Liver (tissue), 3 donors: ENCODE data around the gene EXOC2.

Source experiments
- EGR1 ChIP-seq, 2 donors: IDR thresholded peaks; 2 replicates each; pipeline ENCODE4 v1.6.1; 2016 to 2018; ENCODE audit warnings: antibody characterized with exemption in 2 of 2, low read depth in 2 of 2
- JUND ChIP-seq, 2 donors: IDR thresholded peaks; 2 replicates each; pipeline ENCODE4 v1.6.1; 2016; ENCODE audit warnings: antibody characterized with exemption in 2 of 2
- RAD21 ChIP-seq, 2 donors: IDR thresholded peaks; 2 replicates each; pipeline ENCODE4 v1.6.1; 2016; ENCODE audit warnings: antibody characterized with exemption in 2 of 2, mild to moderate bottlenecking in 2 of 2
- RXRA ChIP-seq, 2 donors: IDR thresholded peaks; 2 replicates each; pipeline ENCODE4 v1.6.1; 2017 to 2018; ENCODE audit warnings: antibody characterized with exemption in 2 of 2, mild to moderate bottlenecking in 1 of 2
- SP1 ChIP-seq: IDR thresholded peaks from 2 replicates; pipeline ENCODE4 v1.6.1; 2018; ENCODE audit warnings: antibody characterized with exemption, mild to moderate bottlenecking
- TAF1 ChIP-seq: conservative IDR thresholded peaks from 2 replicates; pipeline ENCODE4 v1.6.1; 2016; ENCODE audit warnings: antibody characterized with exemption, mild to moderate bottlenecking
- YY1 ChIP-seq: IDR thresholded peaks from 2 replicates; pipeline ENCODE4 v1.6.1; 2016; ENCODE audit warnings: antibody characterized with exemption, mild to moderate bottlenecking
- TF ChIP-seq, protein P1 (sequence below): fragments of 150-350 bp; IDR thresholded peaks from 2 replicates; pipeline ENCODE4 v1.5.1; 2017; ENCODE audit warnings: improper control_type of control experiment, low read depth, low read length; ENCODE audit not compliant: missing input control
- TF ChIP-seq, protein P2 (sequence below): IDR thresholded peaks from 2 replicates; pipeline ENCODE4 v1.6.1; 2016; ENCODE audit warnings: antibody characterized with exemption, mild to moderate bottlenecking
- TF ChIP-seq, protein P3 (sequence below): IDR thresholded peaks from 2 replicates; pipeline ENCODE4 v1.6.1; 2016; ENCODE audit warnings: antibody characterized with exemption
- TF ChIP-seq, protein P4 (sequence below): IDR thresholded peaks from 2 replicates; pipeline ENCODE4 v1.6.1; 2016; ENCODE audit warnings: antibody characterized with exemption
- donor health status: healthy.
- donor health status: healthy.

DNA sequence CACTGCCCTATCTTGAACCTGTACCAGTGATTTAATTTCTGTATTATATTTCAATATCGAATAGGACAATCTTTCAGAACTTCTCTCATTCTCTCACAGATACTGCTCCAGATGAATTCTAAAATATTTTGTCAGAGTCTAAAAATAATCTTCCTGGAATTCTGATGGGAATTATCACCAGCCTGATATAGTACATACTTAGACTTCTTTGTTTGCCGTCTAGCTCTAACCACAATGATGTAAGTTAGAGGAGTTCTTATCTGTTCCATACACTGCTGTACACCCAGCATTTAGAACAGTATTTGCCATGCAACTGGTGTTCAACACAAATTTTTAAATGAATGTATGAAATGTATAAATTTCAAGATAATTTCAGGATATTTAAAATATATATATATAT lies 34.7 kb downstream of the EXOC2 start:
- TF ChIP-seq, protein P1, sequence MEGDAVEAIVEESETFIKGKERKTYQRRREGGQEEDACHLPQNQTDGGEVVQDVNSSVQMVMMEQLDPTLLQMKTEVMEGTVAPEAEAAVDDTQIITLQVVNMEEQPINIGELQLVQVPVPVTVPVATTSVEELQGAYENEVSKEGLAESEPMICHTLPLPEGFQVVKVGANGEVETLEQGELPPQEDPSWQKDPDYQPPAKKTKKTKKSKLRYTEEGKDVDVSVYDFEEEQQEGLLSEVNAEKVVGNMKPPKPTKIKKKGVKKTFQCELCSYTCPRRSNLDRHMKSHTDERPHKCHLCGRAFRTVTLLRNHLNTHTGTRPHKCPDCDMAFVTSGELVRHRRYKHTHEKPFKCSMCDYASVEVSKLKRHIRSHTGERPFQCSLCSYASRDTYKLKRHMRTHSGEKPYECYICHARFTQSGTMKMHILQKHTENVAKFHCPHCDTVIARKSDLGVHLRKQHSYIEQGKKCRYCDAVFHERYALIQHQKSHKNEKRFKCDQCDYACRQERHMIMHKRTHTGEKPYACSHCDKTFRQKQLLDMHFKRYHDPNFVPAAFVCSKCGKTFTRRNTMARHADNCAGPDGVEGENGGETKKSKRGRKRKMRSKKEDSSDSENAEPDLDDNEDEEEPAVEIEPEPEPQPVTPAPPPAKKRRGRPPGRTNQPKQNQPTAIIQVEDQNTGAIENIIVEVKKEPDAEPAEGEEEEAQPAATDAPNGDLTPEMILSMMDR: no peak
- TF ChIP-seq, protein P2, sequence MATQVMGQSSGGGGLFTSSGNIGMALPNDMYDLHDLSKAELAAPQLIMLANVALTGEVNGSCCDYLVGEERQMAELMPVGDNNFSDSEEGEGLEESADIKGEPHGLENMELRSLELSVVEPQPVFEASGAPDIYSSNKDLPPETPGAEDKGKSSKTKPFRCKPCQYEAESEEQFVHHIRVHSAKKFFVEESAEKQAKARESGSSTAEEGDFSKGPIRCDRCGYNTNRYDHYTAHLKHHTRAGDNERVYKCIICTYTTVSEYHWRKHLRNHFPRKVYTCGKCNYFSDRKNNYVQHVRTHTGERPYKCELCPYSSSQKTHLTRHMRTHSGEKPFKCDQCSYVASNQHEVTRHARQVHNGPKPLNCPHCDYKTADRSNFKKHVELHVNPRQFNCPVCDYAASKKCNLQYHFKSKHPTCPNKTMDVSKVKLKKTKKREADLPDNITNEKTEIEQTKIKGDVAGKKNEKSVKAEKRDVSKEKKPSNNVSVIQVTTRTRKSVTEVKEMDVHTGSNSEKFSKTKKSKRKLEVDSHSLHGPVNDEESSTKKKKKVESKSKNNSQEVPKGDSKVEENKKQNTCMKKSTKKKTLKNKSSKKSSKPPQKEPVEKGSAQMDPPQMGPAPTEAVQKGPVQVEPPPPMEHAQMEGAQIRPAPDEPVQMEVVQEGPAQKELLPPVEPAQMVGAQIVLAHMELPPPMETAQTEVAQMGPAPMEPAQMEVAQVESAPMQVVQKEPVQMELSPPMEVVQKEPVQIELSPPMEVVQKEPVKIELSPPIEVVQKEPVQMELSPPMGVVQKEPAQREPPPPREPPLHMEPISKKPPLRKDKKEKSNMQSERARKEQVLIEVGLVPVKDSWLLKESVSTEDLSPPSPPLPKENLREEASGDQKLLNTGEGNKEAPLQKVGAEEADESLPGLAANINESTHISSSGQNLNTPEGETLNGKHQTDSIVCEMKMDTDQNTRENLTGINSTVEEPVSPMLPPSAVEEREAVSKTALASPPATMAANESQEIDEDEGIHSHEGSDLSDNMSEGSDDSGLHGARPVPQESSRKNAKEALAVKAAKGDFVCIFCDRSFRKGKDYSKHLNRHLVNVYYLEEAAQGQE: no peak
- TF ChIP-seq, protein P3, sequence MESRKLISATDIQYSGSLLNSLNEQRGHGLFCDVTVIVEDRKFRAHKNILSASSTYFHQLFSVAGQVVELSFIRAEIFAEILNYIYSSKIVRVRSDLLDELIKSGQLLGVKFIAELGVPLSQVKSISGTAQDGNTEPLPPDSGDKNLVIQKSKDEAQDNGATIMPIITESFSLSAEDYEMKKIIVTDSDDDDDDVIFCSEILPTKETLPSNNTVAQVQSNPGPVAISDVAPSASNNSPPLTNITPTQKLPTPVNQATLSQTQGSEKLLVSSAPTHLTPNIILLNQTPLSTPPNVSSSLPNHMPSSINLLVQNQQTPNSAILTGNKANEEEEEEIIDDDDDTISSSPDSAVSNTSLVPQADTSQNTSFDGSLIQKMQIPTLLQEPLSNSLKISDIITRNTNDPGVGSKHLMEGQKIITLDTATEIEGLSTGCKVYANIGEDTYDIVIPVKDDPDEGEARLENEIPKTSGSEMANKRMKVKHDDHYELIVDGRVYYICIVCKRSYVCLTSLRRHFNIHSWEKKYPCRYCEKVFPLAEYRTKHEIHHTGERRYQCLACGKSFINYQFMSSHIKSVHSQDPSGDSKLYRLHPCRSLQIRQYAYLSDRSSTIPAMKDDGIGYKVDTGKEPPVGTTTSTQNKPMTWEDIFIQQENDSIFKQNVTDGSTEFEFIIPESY: no peak
- no peak for TF ChIP-seq TAF1
- no peak for TF ChIP-seq JUND (IDR thresholded peaks at IDR 0.05)
- TF ChIP-seq, protein P4, sequence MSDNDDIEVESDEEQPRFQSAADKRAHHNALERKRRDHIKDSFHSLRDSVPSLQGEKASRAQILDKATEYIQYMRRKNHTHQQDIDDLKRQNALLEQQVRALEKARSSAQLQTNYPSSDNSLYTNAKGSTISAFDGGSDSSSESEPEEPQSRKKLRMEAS: no peak
- no peak for TF ChIP-seq SP1
- no peak for TF ChIP-seq RAD21 (IDR thresholded peaks at IDR 0.05)
- TF ChIP-seq EGR1 (IDR thresholded peaks at IDR 0.05; ENCODE audit: low read depth in 2 of 2): no peak
- TF ChIP-seq RXRA (IDR thresholded peaks at IDR 0.05): no peak
- TF ChIP-seq YY1: no peak
